HL-60 (cell line): ENCODE data around the gene ESYT2.
"Not testable (repeated sequence)": the region's sequence is repeated elsewhere in the genome, so short reads cannot be mapped to it uniquely, and the experiment has no call there.

Source experiments
- DNase-seq, 2 experiments: peaks; one replicate each; pipeline ENCODE4 v3.0.0-alpha.2; 2010 to 2020; ENCODE audit warnings: low read depth in 1 of 2, low spot score in 1 of 2
- H3K27ac ChIP-seq: fragments of 250-450 bp; sonication (Bioruptor Pico); replicated peaks from 2 replicates; pipeline ENCODE4 v1.5.1; 2020; ENCODE audit warnings: mild to moderate bottlenecking, moderate library complexity
- H3K27me3 ChIP-seq: fragments of 250-450 bp; sonication (Bioruptor Pico); 2 replicates; pipeline ENCODE4 v1.5.1; 2021; ENCODE audit warnings: mild to moderate bottlenecking, moderate library complexity; ENCODE audit not compliant: insufficient read depth, poor library complexity, severe bottlenecking
- H3K4me3 ChIP-seq: replicated peaks from 2 replicates; pipeline ENCODE4 v1.5.1; 2011; ENCODE audit warnings: mild to moderate bottlenecking, control low read depth, low read length; ENCODE audit not compliant: insufficient read depth
- CTCF ChIP-seq: IDR thresholded peaks from one replicate; pipeline ENCODE4 v1.5.1; 2011; ENCODE audit warnings: low read length, control low read depth, inconsistent platforms; ENCODE audit not compliant: insufficient read depth
- GABPA ChIP-seq: IDR thresholded peaks from 2 replicates; pipeline ENCODE4 v1.6.1; 2012; ENCODE audit warnings: low read depth
- POLR2AphosphoS5 ChIP-seq: IDR thresholded peaks from 2 replicates; pipeline ENCODE4 v1.6.1; 2012; ENCODE audit warnings: low read depth
- SPI1 ChIP-seq: IDR thresholded peaks from 2 replicates; pipeline ENCODE4 v1.6.1; 2012; ENCODE audit warnings: low read depth, mild to moderate bottlenecking, borderline replicate concordance
- TF ChIP-seq, protein P1 (sequence below): IDR thresholded peaks from 2 replicates; pipeline ENCODE4 v1.6.1; 2012; ENCODE audit warnings: low read depth; ENCODE audit not compliant: insufficient replicate concordance

Gene ESYT2

DNA sequence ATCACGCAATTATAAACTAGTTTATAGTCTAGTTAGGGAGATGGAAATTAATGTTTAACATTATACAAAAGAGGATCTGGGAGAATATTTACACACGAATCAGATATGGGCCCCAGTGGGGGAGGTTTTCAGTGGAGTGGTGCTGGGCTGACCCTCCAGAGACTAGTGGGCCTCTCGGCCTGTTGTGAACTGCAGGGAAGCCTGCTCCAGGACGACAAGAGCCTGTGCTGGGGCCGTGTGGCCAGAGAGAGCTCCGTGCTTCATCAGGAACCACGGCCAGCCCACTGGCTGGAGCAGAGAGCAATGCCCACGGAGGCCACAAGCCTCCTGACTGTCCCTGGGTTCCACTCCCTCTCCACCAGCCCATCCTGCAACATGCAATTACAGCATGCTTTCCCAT lies 11.3 kb upstream of the ESYT2 start:
- Histone ChIP-seq H3K4me3 (no peak overlapping the region), H3K27me3 (no peaks in the 10 kb centered on the region), H3K27ac (no peak overlapping the region)
- DNase-seq = no peak
- TF ChIP-seq GABPA = no peak
- no peak for TF ChIP-seq POLR2AphosphoS5
- TF ChIP-seq, protein P1, sequence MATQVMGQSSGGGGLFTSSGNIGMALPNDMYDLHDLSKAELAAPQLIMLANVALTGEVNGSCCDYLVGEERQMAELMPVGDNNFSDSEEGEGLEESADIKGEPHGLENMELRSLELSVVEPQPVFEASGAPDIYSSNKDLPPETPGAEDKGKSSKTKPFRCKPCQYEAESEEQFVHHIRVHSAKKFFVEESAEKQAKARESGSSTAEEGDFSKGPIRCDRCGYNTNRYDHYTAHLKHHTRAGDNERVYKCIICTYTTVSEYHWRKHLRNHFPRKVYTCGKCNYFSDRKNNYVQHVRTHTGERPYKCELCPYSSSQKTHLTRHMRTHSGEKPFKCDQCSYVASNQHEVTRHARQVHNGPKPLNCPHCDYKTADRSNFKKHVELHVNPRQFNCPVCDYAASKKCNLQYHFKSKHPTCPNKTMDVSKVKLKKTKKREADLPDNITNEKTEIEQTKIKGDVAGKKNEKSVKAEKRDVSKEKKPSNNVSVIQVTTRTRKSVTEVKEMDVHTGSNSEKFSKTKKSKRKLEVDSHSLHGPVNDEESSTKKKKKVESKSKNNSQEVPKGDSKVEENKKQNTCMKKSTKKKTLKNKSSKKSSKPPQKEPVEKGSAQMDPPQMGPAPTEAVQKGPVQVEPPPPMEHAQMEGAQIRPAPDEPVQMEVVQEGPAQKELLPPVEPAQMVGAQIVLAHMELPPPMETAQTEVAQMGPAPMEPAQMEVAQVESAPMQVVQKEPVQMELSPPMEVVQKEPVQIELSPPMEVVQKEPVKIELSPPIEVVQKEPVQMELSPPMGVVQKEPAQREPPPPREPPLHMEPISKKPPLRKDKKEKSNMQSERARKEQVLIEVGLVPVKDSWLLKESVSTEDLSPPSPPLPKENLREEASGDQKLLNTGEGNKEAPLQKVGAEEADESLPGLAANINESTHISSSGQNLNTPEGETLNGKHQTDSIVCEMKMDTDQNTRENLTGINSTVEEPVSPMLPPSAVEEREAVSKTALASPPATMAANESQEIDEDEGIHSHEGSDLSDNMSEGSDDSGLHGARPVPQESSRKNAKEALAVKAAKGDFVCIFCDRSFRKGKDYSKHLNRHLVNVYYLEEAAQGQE = no peak
- no peak for TF ChIP-seq CTCF
- TF ChIP-seq SPI1 = no peak

GRCh38 chr7:158839177-158839576 lies 9.9 kb upstream of the ESYT2 start:
- H3K4me3 ChIP-seq, DNase-seq, H3K27ac ChIP-seq, H3K27me3 ChIP-seq: not testable (repeated sequence)

- no peaks in the 10 kb centered on the region for H3K27me3 ChIP-seq
- no peak for TF ChIP-seq GABPA
- no peak for TF ChIP-seq POLR2AphosphoS5
- no peak for TF ChIP-seq SPI1
- TF ChIP-seq CTCF = no peak
- TF ChIP-seq, protein P1 = no peak
- no peak overlapping the region for H3K27ac ChIP-seq
- H3K4me3 ChIP-seq = no peak overlapping the region
- no peak for DNase-seq
Measured at GRCh38 chr7:158837790-158838637, 8.7 kb upstream of the ESYT2 start.

GRCh38 chr7:158836692-158837091 lies 7.4 kb upstream of the ESYT2 start:
- TF ChIP-seq POLR2AphosphoS5 (no peak), GABPA (no peak)
- H3K4me3 ChIP-seq = no peak overlapping the region
- H3K27me3 ChIP-seq = no peaks in the 10 kb centered on the region
- no peak overlapping the region for H3K27ac ChIP-seq
- DNase-seq = no peak
